ENCODE results near the gene HHAT.
"Not testable (repeated sequence)": the region's sequence is repeated elsewhere in the genome, so short reads cannot be mapped to it uniquely, and the experiment has no call there.

The HHAT gene

DNA sequence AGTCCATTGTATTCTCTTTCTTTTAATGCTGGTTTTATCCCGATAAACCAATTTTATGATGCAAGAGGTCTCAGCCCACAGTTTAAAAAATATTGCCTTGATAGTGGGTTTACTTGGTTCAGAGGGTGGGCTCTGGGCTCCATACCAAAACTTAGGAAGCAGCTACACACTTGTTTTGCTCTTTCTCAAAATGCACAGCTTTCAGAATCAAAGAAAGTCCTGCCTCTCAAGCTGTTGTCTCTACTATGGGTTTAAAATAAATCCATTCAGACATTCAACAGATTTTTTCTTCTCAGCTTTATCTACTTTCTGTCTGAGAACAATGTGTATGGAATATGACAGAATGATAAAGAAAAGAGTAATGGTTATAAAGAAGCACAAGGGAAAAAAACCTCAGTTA lies 14.8 kb upstream of the HHAT start:
- no peak for DNase-seq (ENCODE audit: low spot score)

DNA sequence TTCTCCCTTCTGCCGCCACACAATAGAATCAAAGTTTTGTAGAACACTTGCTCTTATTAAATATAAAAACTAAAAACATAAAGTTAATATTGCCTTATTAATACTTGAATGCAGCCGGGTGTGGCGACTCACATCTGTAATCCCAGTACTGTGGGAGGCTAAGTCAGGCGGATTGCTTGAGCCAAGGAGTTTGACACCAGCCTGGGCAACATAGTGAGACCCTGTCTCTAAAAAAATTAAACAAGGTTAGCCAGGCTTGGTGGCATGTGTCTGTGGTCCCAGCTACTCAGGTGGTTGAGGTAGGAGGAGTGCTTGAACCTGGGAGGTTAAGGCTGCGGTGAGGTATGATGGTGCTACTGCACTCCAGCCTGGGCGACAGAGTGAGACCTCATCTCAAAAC lies 13.2 kb upstream of the HHAT start:
- DNase-seq (ENCODE audit: low spot score): no peak

DNA sequence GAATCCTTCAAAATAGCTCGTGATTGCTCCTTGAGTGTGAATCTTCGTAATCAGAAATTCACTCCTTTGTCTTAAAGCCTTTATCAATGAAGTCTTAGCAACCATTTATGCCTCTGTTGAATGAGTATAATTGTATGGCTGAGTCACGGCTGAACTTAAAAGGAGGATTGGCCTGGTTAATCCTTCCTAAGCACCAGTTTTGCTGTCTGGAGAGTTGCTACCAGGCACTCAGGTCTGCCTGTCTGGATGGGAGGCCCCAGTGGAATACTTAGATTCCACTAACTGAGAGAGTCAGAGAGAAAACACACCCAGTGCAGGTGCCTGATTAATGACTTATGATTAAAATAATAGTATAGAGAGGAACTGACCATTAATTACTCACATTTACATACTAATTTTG lies 7.6 kb upstream of the HHAT start:
- DNase-seq (ENCODE audit: low spot score): no peak

DNA sequence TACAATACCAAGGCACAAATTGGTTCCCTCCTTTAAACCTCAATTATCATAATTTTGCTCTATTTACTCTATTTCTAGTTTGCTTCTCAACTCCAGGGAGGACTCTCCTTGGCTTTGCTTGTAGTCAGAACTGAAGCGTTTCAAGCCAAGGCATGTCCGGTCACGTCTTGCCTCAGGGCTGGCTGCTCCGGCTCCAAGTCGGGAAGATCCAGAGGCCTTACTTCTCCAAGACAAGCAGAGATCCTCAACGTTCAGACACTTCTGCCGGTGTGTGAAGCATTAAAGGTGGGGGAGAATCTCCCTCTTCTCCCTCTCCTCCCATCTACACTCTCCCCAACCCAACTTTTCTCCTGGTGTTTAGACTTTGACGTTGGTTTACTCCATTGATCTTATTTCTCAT lies 7.2 kb upstream of the HHAT start:
- DNase-seq (ENCODE audit: low spot score): no peak

DNA sequence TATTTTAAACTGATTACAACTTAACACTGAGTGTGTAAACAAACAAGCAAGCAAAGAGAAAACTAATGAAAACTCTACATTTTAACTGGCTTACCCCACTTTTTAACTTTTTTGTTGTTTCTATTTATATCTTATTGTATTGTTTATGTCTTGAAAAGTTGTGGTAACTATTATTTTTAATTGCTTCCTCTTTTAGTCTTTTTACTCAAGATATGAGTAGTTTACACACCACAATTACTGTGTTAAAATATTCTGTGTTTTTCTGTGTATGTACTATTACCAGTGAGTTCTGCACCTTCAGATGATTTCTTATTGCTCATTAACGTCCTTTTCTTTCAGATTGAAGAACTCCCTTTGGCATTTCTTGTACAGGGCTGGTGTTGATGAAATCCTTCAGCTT lies 4.7 kb upstream of the HHAT start:
- no peak for DNase-seq (ENCODE audit: low spot score)

DNA sequence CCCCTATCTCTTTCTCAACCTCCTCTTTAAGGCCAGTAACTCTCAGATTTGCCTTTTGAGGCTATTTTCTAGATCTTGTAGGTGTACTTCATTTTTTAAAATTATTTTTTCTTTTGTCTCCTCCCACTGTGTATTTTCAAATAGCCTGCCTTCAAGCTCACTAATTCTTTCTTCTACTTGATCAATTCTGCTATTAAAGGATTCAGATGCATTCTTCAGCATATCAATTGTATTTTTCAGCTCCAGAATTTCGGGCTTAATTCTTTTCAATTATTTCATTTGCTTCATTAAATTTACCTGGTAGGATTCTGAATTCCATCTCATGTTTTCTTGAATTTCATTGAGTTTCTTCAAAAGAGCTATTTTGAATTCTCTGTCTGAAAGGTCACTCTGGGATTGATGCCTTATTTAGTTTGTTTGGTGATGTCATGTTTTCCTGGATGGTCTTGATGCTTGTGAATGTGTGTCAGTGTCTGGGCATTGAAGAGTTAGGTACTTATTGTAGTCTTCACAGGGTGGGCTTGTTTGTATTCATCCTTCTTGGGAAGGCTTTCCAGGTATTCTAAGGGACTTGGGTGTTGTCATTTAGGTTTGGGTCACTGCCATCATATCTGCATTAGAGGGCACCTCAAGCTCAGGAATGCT lies 3.6 kb upstream of the HHAT start:
- no peak for DNase-seq (ENCODE audit: low spot score)

DNA sequence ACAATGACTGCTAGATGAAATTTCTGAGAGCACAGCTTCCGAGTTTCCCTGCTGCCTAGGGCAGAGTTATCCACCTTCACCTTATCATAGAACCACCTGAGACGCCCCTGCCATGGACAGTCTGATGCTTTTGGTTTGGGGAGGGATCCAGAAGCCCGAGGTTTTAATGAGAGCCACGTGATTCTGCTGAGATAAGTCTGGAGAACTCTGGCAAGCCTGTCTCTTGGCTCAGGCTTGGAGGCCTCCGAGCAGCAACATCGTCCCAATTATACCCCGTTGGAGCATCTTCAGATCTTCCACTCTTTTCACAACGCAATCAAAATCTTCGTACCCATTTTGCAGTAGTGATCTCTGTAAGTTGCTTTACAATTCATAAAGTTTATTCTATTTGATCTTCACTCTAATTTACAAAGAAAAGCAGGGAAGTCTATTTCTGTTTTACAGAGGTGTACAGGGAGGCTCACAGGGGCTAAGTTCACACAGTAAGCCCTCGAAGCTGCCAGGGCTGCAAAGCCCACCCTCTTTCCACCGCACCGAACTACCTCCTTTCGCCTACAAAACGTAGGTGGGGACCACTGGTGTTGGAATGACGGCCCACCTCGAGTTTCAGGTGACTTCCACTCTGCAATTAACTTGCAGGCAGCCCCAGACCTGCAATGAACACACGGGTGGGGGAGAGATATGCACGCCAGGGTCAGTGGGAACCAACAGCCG lies 513 bp upstream of the HHAT start:
- no peak for DNase-seq (ENCODE audit: low spot score)

DNA sequence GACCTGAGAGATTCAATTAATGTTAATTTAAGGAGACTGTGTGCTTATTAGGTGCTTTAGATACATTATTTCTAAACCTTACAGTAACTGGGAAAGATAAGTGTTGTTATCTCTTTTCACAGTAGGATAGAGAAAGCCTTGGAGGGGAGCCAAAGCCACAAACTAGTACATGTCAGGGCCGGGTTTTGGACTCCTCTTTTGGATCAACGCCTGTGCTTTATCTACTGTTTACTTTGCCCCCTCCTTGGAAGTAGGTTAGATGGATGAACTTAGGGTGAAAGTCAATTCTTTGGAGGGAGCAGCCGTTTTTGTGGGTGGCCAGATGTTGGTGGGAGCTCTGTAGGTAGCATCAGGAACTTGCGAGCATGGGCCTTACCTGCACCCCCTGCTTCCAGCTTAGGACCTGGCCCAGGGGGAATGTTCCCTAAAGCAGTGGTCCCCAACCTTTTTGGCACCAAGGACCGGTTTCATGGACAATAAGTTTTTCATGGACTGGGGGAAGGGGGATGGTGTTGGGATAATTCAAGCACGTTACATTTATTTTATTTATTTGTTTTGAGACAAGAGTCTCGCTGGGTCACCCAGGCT lies 1.7 kb downstream of the HHAT start:
- DNase-seq (ENCODE audit: low spot score): no peak

DNA sequence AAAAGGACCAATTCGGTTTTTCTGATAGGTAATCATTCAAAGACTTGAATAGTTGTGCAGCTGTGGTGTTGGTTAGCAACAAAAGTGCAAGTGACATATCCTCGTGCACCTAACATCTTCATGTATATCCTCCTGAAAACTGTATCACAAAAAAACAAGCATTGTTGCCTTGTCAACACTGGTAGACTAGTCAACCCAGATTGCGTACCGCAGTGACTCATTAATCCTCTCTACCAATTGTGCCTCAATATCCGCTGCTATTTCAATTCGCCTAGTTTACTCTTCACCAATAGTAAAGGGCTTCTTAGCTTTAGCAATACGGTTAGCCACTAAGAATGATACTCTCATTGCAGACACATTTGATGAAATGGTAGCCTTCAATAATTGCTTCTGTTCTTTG lies 3.5 kb downstream of the HHAT start:
- DNase-seq (ENCODE audit: low spot score): peak; percentile 81

DNA sequence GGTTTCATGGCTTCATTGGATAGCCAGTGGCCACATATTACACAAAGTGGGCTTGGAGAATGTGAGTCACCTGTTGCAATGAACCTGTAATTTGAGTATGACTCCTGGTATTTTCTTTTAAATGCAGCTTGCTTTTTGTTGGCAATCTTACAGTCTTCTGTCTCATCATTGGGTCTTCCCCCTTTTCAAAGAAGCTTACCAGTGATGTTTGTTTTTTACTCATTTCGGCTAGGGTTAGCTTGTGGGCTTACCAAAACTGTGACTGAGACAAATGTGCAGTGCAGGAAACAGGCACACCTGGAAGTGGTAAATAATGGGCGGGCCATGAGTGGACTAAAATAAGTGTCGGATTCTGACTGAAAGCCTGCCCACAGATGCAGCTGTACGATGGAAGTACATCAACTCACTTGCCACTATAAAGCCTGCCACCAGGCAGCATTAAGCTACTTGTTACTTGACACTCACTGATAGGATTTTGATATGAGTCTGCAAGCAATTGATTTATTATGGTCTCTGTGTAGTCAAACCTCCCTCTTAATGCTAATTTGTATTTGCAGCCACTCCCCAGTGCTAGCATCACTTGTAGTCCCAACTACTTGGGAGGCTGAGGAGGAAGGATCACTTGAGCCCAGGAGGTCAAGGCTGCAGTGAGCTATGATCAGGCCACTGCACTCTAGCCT lies 4.2 kb downstream of the HHAT start:
- DNase-seq (ENCODE audit: low spot score): peak; percentile 95

DNA sequence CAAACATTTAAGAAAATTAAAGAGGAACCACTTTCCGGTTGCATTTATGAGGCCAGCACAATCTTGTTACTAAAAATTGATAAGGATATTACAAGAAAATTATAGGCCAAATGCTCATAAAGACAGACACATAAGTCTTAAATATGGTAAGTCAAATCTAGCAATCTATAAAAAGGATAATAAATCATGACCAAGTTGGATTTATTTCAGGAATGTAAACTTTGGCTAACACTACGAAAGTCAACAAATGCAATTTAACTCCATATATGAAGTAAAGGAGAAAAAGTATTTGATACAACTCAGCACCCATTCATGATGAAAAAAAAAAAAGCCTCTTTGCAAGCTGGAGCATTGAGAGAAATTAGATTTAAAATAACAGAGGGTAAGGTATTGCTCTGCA lies 6.3 kb downstream of the HHAT start:
- no peak for DNase-seq (ENCODE audit: low spot score)

DNA sequence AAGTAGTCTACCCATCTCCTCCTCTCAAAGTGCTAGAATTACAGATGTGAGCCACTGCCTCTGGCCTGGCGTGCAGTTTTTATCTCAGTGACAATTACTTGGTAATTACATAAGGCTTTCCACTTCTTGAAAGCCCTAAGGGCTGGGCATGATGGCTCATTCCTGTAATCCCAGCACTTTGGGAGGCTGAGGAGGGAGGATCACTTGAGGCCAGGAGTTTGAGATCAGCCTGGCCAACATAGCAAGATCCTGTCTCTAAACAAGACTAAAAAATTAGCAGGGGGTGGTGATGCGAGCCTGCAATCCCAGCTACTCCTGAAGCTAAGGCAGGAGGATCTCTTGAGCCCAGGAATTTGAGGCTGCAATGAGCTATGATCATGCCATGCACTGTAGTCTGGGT lies 7.7 kb downstream of the HHAT start:
- DNase-seq (ENCODE audit: low spot score): no peak

DNA sequence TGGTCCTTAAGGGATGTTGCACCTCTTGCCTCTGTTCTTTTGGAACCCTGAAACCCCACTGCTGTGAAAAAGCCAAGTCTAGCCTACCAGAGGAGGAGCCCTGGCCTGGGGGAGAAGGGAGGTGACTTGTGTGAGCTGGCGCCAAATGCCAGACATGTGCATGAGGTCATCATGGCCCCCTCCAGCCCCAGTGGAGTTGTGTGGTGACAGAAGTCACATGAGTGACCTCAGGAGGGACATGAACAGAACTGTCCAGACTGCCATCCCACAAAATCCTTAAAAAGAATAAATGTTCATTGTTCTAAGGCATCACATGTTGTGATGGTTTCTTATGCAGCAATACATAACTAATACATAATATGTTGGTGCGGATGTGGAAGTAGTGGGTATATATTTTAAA lies 10.8 kb downstream of the HHAT start:
- no peak for DNase-seq (ENCODE audit: low spot score)

DNA sequence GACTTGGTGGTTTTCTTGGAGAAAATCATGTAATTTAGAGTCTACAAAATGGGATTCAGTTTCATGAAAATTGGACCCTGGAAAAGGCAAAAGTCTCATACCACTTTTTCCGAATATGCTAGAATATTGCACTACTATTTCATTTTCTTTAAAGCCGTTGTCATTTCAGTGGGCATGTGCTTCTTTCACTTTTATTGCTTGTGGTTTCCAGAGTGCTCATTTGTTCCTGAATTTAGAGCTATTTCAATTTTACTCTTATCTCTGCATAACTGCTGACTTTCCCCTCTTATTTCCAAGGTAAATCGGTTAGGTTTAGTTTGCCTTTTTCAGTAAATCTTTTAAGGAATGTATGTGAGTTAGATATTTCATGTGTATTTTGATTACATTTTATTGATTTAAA lies 11.6 kb downstream of the HHAT start:
- peak; percentile 69 for DNase-seq (ENCODE audit: low spot score)

DNA sequence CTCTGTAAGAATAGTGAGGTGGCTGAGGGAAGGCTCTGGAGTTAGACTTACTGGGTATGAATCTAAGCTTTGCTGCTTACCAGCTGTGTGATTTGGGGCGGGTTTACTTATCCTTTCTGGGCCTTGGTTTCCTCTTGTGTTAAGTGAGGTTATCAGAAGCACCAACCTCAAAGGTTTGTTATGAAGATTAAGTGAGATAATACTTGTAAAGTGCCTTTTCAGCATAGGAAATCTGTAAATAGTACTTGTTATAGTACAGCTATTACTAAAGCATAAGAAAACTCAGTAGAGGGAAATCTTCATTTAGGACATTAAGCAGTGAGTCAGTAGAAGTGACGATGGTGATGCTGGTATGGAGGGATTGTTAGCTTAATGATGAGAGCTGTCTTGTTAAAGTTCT lies 12.1 kb downstream of the HHAT start:
- peak; percentile 84 for DNase-seq (ENCODE audit: low spot score)

DNA sequence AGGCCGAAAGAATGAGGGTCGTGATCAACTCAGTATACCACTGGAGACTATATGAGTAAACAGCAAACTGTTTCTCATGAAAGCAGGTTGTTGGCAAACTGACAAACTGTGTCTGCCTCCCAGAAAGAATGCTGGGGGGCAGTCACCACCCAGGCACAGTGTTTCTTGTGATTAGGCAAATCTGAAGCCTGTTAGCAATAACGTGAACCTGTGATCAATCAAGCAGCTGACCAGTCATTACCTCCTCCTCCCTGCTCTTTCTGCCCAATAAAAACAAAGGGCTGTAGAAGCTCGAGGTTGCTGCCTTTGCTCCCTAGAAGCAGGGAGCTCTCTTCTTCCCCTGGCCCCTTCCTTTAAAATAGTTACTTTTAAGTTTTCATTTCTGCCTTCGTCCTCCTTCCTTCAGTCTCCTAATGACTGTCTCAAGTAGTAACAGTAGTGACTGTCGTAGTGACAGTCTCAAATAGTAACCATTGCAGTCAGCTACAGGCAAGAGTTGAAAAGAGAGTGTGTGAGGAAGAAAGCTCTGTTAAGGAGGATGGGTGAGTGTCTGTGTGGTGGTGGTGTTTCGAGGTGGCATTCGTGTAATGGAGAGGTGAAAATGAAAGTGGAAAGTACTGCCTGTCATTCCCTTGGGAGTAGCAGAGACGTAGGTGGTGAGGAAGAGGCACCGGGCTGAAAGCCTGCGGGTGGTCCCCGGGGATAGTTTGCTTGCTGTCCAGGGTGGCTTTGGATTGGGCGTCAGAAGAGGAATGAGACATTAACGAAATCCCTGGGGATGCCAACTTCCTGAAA lies 14.5 kb downstream of the HHAT start:
- DNase-seq (ENCODE audit: low spot score): peak; percentile 40

DNA sequence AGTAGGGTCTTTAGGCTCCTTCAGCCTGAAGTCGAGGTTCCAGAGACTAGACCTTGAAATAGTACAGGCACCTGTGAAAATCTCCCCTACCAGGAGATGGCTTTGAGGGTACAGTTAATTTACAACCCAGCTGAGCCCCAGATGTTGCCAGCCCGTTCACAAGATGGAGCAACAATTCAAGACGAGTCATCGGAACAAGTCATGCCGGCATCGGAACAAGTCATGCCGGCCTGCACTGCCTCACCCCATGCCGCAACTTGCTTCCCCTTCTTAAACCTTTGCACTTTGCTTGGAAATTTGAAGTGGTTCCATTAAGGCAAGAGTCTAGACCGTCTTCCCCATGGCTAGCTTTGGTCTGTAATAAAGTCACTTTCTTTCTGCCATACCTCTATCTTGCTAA lies 16.0 kb downstream of the HHAT start:
- DNase-seq (ENCODE audit: low spot score): no peak

DNA sequence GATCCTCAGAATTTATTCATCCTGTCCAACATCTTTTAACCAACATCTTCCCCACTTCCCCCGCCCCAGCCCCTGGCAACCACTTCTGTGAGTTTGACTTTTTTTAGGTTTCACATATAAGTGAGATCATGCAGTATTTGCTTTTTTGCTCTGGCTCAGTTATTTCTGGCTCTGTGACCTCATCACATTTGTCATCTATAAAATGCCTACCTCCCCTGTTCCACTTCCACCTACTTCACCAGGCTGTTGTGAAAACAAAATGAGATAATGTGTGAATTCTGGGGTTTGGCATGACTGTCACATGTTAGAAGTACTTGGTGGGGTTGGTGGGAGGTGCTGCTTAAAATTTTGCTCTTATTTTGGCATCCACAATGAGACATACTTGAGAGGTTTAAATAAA lies 18.4 kb downstream of the HHAT start:
- peak; percentile 47 for DNase-seq (ENCODE audit: low spot score)

DNA sequence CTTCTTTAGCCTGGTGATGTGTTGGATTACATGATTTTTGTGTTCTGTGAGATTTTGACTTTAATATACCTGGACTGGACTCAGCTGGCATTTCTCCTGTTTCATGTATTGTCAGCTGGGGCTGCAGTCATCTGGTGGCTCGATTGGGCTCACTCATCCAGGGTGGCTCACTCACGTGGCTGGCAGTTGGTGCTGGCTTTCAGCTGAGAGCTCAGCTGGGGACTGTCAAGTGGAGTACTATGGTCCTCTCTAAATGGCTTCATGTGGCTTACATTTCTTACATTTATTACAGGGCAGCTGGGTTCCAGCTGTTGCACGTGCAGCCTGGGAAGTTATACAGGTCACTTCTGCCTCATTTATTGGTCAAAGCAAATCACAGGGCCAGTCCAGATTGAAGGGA lies 22.8 kb downstream of the HHAT start:
- DNase-seq (ENCODE audit: low spot score): no peak

DNA sequence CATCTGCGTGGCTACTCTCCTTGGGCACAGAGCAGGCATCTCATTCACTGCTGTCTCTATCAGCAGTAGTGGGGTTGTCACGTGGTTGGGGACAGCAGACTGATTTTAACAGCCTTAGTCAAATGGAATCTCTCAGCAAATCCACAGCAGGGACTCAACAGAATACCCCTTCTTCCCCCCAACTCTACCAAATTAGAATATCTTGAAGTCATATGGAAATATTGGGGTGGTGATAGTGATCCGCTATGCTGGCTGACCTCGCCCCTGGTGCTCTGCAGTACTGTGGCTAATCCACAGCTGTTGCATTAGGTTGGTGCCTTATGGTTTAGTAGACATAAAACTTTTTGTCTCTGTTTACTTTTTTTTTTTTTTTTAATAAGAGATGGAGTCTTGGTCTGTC lies 23.9 kb downstream of the HHAT start:
- DNase-seq (ENCODE audit: low spot score): no peak

DNA sequence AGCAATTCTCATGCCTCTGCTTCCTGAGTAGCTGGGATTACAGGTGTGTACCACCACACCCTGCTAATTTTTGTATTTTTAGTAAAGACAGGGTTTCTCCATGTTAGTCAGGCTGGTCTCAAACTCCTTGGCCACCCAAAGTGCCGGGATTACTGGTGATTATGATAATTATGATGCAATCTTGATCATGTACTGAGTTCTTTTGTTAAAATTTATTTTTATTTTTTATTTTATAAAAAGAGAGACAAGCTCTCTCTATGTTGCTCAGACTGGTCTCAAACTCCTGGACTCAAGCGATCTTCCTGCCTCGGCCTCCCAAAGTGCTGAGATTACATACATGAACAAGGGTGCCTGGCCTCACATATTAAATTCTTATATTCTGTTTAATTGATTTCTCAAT lies 25.6 kb downstream of the HHAT start:
- not testable (repeated sequence) for DNase-seq (ENCODE audit: low spot score)

DNA sequence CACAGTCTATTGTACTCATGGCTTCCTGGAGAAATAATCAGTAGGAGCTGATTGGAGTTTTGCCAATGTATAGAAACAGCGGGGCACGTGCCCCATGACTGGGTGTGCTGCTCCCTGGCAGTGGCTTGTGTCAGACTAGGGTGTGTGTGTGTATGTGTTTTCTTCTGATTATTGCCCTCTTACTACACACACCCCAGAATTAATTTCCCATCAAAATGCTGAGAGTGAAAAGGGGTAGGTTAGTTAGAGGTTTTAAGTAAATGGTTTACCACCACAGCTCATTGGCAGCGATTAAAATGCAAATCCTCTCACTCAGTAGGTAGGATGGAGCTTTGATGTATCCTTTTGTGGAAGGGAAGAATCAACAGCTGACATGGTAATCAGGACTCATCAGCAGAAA lies 29.9 kb downstream of the HHAT start:
- DNase-seq (ENCODE audit: low spot score): no peak
